Activated CD8-positive, alpha-beta T cell treated with anti-CD3 and anti-CD28 coated beads, Interleukin-2, amount 10 ng/mL, durations not matched to agents 7 days and 5 days (primary cell): ENCODE data around the gene CPXM2. TPM values are rescaled to one million over a fixed set of nuclear protein-coding genes. Genes with fewer than 3 reads are reported as not detected.

ENCODE experiments used
- ATAC-seq: fragments of 150-1000 bp; cut with Tn5 transposase; one replicate; pipeline ENCODE4 v1.10.0; 2021; ENCODE audit warnings: moderate library complexity
- CTCF ChIA-PET: fragments of 350-600 bp; sonication (Branson Sonifier 250); formaldehyde crosslinking; loops from one replicate; lab custom pipeline; 2021; ENCODE audit warnings: antibody characterized with exemption; lab: Charles Lee
- POLR2A ChIA-PET: fragments of 350-600 bp; sonication (Branson Sonifier 250); formaldehyde crosslinking; loops from one replicate; lab custom pipeline; 2021; ENCODE audit warnings: antibody characterized with exemption; lab: Charles Lee
- DNase-seq: peaks from one replicate; pipeline ENCODE4 v3.0.0-alpha.2; 2020
- H3K27ac Mint-ChIP-seq: one replicate; pipeline ENCODE4 v1.8.0; 2021; ENCODE audit warnings: mild to moderate bottlenecking, mixed read lengths
- H3K27me3 Mint-ChIP-seq: one replicate; pipeline ENCODE4 v1.8.0; 2021; ENCODE audit warnings: low read depth, mixed read lengths
- H3K36me3 Mint-ChIP-seq: one replicate; pipeline ENCODE4 v1.8.0; 2021; ENCODE audit warnings: low read depth, mixed read lengths
- H3K4me1 Mint-ChIP-seq: one replicate; pipeline ENCODE4 v1.8.0; 2021; ENCODE audit warnings: low read depth, mixed read lengths
- H3K4me3 Mint-ChIP-seq: one replicate; pipeline ENCODE4 v1.8.0; 2021; ENCODE audit warnings: mild to moderate bottlenecking, mixed read lengths
- H3K9me3 Mint-ChIP-seq: one replicate; pipeline ENCODE4 v1.8.0; 2022; ENCODE audit warnings: mixed read lengths; ENCODE audit not compliant: insufficient read depth
- total RNA-seq, 2 experiments: library from RNA; stranded (reverse); gene quantifications; one replicate each; pipeline ENCODE4 v1.2.3, GENCODE V29; 2021

Gene CPXM2
- total RNA-seq, 2 experiments from 2014 or later = not detected

- Mint-ChIP-seq H3K27me3 (peaks cover 3% of the 10 kb centered on the region), H3K36me3 (no peaks in the 10 kb centered on the region), H3K27ac (no peak overlapping the region), H3K4me3 (no peak overlapping the region), H3K9me3 (no peaks in the 10 kb centered on the region), H3K4me1 (no peaks in the 10 kb centered on the region)
- ATAC-seq (no peak), DNase-seq (no peak)
- CTCF ChIA-PET = no interaction called here
- POLR2A ChIA-PET = no interaction called here
Observed at GRCh38 chr10:123864923-123865322, 26.7 kb downstream of the CPXM2 start.

GRCh38 chr10:123863721-123864482 is 27.7 kb downstream of the CPXM2 start:
- ChIA-PET CTCF (no interaction called here), POLR2A (no interaction called here)
- Mint-ChIP-seq H3K27me3 (peaks cover 3% of the 10 kb centered on the region), H3K27ac (no peak overlapping the region), H3K36me3 (no peaks in the 10 kb centered on the region), H3K4me1 (no peaks in the 10 kb centered on the region), H3K9me3 (no peaks in the 10 kb centered on the region), H3K4me3 (no peak overlapping the region)
- DNase-seq (no peak), ATAC-seq (no peak)

GRCh38 chr10:123863183-123863575 is 28.4 kb downstream of the CPXM2 start:
- Mint-ChIP-seq H3K27me3 (peaks cover 3% of the 10 kb centered on the region), H3K27ac (no peak overlapping the region), H3K36me3 (no peaks in the 10 kb centered on the region), H3K9me3 (no peaks in the 10 kb centered on the region), H3K4me1 (no peaks in the 10 kb centered on the region), H3K4me3 (no peak overlapping the region)
- POLR2A ChIA-PET = no interaction called here
- no peak for ATAC-seq
- no peak for DNase-seq
- CTCF ChIA-PET = no interaction called here

GRCh38 chr10:123862421-123863182 is 29.0 kb downstream of the CPXM2 start:
- H3K4me1 Mint-ChIP-seq = no peaks in the 10 kb centered on the region
- ATAC-seq (no peak), DNase-seq (no peak)
- H3K4me3 Mint-ChIP-seq = no peak overlapping the region
- no peaks in the 10 kb centered on the region for H3K9me3 Mint-ChIP-seq
- POLR2A ChIA-PET = no interaction called here
- CTCF ChIA-PET = no interaction called here
- no peak overlapping the region for H3K27ac Mint-ChIP-seq
- H3K36me3 Mint-ChIP-seq = no peaks in the 10 kb centered on the region
- H3K27me3 Mint-ChIP-seq = peaks cover 3% of the 10 kb centered on the region

GRCh38 chr10:123860856-123861255 is 30.8 kb downstream of the CPXM2 start:
- no peak overlapping the region for H3K27ac Mint-ChIP-seq
- ChIA-PET CTCF (no interaction called here), POLR2A (no interaction called here)
- ATAC-seq (no peak), DNase-seq (no peak)
- H3K4me3 Mint-ChIP-seq = no peak overlapping the region
- no peaks in the 10 kb centered on the region for H3K36me3 Mint-ChIP-seq
- no peaks in the 10 kb centered on the region for H3K27me3 Mint-ChIP-seq
- H3K4me1 Mint-ChIP-seq = no peaks in the 10 kb centered on the region
- no peaks in the 10 kb centered on the region for H3K9me3 Mint-ChIP-seq

- no peaks in the 10 kb centered on the region for H3K27me3 Mint-ChIP-seq
- ATAC-seq = no peak
- no peak overlapping the region for H3K4me3 Mint-ChIP-seq
- H3K27ac Mint-ChIP-seq = no peak overlapping the region
- no peaks in the 10 kb centered on the region for H3K36me3 Mint-ChIP-seq
- H3K9me3 Mint-ChIP-seq = no peaks in the 10 kb centered on the region
- POLR2A ChIA-PET = no interaction called here
- no peaks in the 10 kb centered on the region for H3K4me1 Mint-ChIP-seq
- CTCF ChIA-PET = no interaction called here
- no peak for DNase-seq
Observed at GRCh38 chr10:123860209-123860608, 31.4 kb downstream of the CPXM2 start.

- ChIA-PET POLR2A (no interaction called here), CTCF (no interaction called here)
- H3K9me3 Mint-ChIP-seq = no peaks in the 10 kb centered on the region
- H3K4me1 Mint-ChIP-seq = no peaks in the 10 kb centered on the region
- ATAC-seq (no peak), DNase-seq (no peak)
- no peak overlapping the region for H3K27ac Mint-ChIP-seq
- no peaks in the 10 kb centered on the region for H3K36me3 Mint-ChIP-seq
- H3K27me3 Mint-ChIP-seq = no peaks in the 10 kb centered on the region
- no peak overlapping the region for H3K4me3 Mint-ChIP-seq
Observed at GRCh38 chr10:123859653-123860050, 32.0 kb downstream of the CPXM2 start.

- H3K4me1 Mint-ChIP-seq = no peaks in the 10 kb centered on the region
- H3K27ac Mint-ChIP-seq = no peak overlapping the region
- no peak for DNase-seq
- CTCF ChIA-PET = no interaction called here
- no peak for ATAC-seq
- no peaks in the 10 kb centered on the region for H3K27me3 Mint-ChIP-seq
- H3K4me3 Mint-ChIP-seq = no peak overlapping the region
- no peaks in the 10 kb centered on the region for H3K36me3 Mint-ChIP-seq
- POLR2A ChIA-PET = no interaction called here
- H3K9me3 Mint-ChIP-seq = no peaks in the 10 kb centered on the region
Observed at GRCh38 chr10:123858907-123859652, 32.5 kb downstream of the CPXM2 start.

- DNase-seq (no peak), ATAC-seq (no peak)
Observed at GRCh38 chr10:123858077-123858681, 33.4 kb downstream of the CPXM2 start.

GRCh38 chr10:123857616-123858015 is 34.0 kb downstream of the CPXM2 start:
- no peaks in the 10 kb centered on the region for H3K27me3 Mint-ChIP-seq
- POLR2A ChIA-PET = no interaction called here
- H3K36me3 Mint-ChIP-seq = no peaks in the 10 kb centered on the region
- no peak for DNase-seq
- H3K9me3 Mint-ChIP-seq = no peaks in the 10 kb centered on the region
- no peaks in the 10 kb centered on the region for H3K4me1 Mint-ChIP-seq
- ATAC-seq = no peak
- no peak overlapping the region for H3K27ac Mint-ChIP-seq
- no peak overlapping the region for H3K4me3 Mint-ChIP-seq
- CTCF ChIA-PET = no interaction called here

More at GRCh38 chr10:123858077-123858681, 33.4 kb downstream of the CPXM2 start:
- ChIA-PET POLR2A (no interaction called here), CTCF (no interaction called here)
- Mint-ChIP-seq H3K9me3 (no peaks in the 10 kb centered on the region), H3K4me3 (no peak overlapping the region), H3K36me3 (no peaks in the 10 kb centered on the region), H3K27ac (no peak overlapping the region), H3K27me3 (no peaks in the 10 kb centered on the region), H3K4me1 (no peaks in the 10 kb centered on the region)

GRCh38 chr10:123855008-123855684 is 36.5 kb downstream of the CPXM2 start:
- H3K4me3 Mint-ChIP-seq = no peak overlapping the region
- no peak overlapping the region for H3K27ac Mint-ChIP-seq
- no peaks in the 10 kb centered on the region for H3K4me1 Mint-ChIP-seq
- H3K9me3 Mint-ChIP-seq = no peaks in the 10 kb centered on the region
- no peaks in the 10 kb centered on the region for H3K36me3 Mint-ChIP-seq
- no peak for DNase-seq
- no peak for ATAC-seq
- ChIA-PET POLR2A (no interaction called here), CTCF (no interaction called here)
- H3K27me3 Mint-ChIP-seq = no peaks in the 10 kb centered on the region
